ENCODE data around the gene STRADB. TPM values are rescaled to one million over a fixed set of nuclear protein-coding genes. Genes with fewer than 3 reads are reported as not detected.
"Not testable (repeated sequence)": the region's sequence is repeated elsewhere in the genome, so short reads cannot be mapped to it uniquely, and the experiment has no call there.

Gene STRADB
- total RNA-seq, 1 donor from 2014 or later, result 14.6 TPM

GRCh38 chr2:201414099-201415023 lies 37.2 kb upstream of the STRADB start:
- H3K4me3 Mint-ChIP-seq, result no peak overlapping the region
- no peak for DNase-seq (ENCODE audit: low spot score)
- intact Hi-C loops (cut with micrococcal nuclease), result loop anchor here (1.0 to 2.0 kb wide), 3 partner anchors 8 to 37 kb away; partner anchors contain the start of genes STRADB and TRAK2
- peaks cover 13% of the 10 kb centered on the region for H3K36me3 Mint-ChIP-seq (ENCODE audit: low read depth)
- H3K27ac Mint-ChIP-seq, result no peak overlapping the region
- H3K4me1 Mint-ChIP-seq (ENCODE audit: low read depth), result peaks cover 8% of the 10 kb centered on the region
- H3K9me3 Mint-ChIP-seq, result no peaks in the 10 kb centered on the region
- no peaks in the 10 kb centered on the region for H3K27me3 Mint-ChIP-seq (ENCODE audit: insufficient read depth)

- DNase-seq (ENCODE audit: low spot score), result no peak
- no peak overlapping the region for H3K27ac Mint-ChIP-seq
- peaks cover 18% of the 10 kb centered on the region for H3K36me3 Mint-ChIP-seq (ENCODE audit: low read depth)
- H3K27me3 Mint-ChIP-seq (ENCODE audit: insufficient read depth), result no peaks in the 10 kb centered on the region
- peaks cover 9% of the 10 kb centered on the region for H3K4me1 Mint-ChIP-seq (ENCODE audit: low read depth)
- H3K4me3 Mint-ChIP-seq, result no peak overlapping the region
- intact Hi-C loops (cut with micrococcal nuclease), result loop anchor here (2.0 kb wide), 1 partner anchor 18 kb away; no protein-coding TSS in a partner anchor
- no peaks in the 10 kb centered on the region for H3K9me3 Mint-ChIP-seq
Measured at GRCh38 chr2:201415149-201415548, 36.4 kb upstream of the STRADB start.

DNA sequence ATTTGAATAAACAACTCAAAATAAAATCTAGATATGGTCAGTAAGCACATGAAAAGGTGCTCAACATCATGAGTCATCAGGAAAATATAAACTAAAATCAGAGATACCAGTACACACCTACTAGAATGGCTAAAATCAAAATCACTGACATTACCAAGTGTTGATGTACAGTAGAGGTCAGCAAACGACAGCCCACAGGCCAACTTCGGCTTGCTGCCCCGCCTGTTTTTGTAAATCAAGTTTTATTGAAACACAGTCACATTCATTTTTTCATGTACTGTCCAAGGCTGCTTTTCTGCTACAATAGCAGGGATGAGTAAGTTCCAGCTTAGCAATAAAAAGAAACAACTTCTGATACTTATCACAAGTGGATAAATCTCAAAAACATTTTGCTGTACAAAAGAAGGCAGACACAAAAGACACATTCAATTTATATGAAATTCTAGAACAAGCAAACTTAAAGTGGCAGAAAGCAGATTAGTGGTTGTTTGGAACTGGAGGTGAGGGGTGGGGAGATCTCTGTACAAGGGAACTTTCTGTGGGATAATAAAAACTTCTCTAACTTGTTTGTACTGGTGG lies 32.4 kb upstream of the STRADB start:
- intact Hi-C loops (cut with micrococcal nuclease), result no loop called here

GRCh38 chr2:201419986-201420385 lies 31.6 kb upstream of the STRADB start:
- DNase-seq (ENCODE audit: low spot score), result no peak
- Mint-ChIP-seq H3K4me3 (no peak overlapping the region), H3K9me3 (no peaks in the 10 kb centered on the region), H3K27me3 (ENCODE audit: insufficient read depth) (no peaks in the 10 kb centered on the region), H3K27ac (no peak overlapping the region), H3K36me3 (ENCODE audit: low read depth) (peaks cover 17% of the 10 kb centered on the region), H3K4me1 (ENCODE audit: low read depth) (peaks cover 31% of the 10 kb centered on the region)
- intact Hi-C loops (cut with micrococcal nuclease), result no loop called here

More for the DNA sequence above, 32.4 kb upstream of the STRADB start:
- no peak for DNase-seq (ENCODE audit: low spot score)
- Mint-ChIP-seq H3K27ac (no peak overlapping the region), H3K36me3 (ENCODE audit: low read depth) (peaks cover 17% of the 10 kb centered on the region), H3K27me3 (ENCODE audit: insufficient read depth) (no peaks in the 10 kb centered on the region), H3K9me3 (no peaks in the 10 kb centered on the region), H3K4me1 (ENCODE audit: low read depth) (peaks cover 30% of the 10 kb centered on the region), H3K4me3 (no peak overlapping the region)

- H3K27me3 Mint-ChIP-seq (ENCODE audit: insufficient read depth), result no peaks in the 10 kb centered on the region
- H3K27ac Mint-ChIP-seq, result no peak overlapping the region
- intact Hi-C loops (cut with micrococcal nuclease), result no loop called here
- no peaks in the 10 kb centered on the region for H3K9me3 Mint-ChIP-seq
- H3K4me1 Mint-ChIP-seq (ENCODE audit: low read depth), result peaks cover 31% of the 10 kb centered on the region
- no peak overlapping the region for H3K4me3 Mint-ChIP-seq
- H3K36me3 Mint-ChIP-seq (ENCODE audit: low read depth), result peaks cover 17% of the 10 kb centered on the region
- no peak for DNase-seq (ENCODE audit: low spot score)
Measured at GRCh38 chr2:201420442-201421113, 31.0 kb upstream of the STRADB start.

DNA sequence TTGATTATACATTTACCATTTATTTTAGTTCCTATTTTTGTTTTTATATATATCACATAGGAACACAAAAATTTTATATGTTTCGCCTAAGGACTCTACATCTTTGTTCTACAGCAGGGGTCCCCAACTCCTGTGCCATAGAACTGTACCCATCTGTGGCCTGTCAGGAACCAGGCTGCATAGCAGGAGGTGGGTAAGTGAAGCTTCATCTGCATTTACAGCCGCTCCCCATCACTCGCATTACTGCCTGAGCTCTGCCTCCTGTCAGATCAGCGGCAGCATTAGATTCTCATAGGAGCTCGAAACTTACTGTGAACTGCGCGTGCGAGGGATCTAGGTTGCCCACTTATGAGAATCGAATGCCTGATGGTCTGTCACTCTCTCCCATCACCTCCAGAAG lies 25.6 kb upstream of the STRADB start:
- intact Hi-C loops (cut with micrococcal nuclease), result no loop called here
- no peaks in the 10 kb centered on the region for H3K27me3 Mint-ChIP-seq (ENCODE audit: insufficient read depth)

GRCh38 chr2:201428366-201428765 lies 23.2 kb upstream of the STRADB start:
- intact Hi-C loops (cut with micrococcal nuclease); H3K4me3 Mint-ChIP-seq; H3K27me3 Mint-ChIP-seq (ENCODE audit: insufficient read depth); H3K27ac Mint-ChIP-seq; DNase-seq (ENCODE audit: low spot score): not testable (repeated sequence)
- Mint-ChIP-seq H3K4me1 (ENCODE audit: low read depth) (peaks cover 31% of the 10 kb centered on the region), H3K9me3 (peaks cover 18% of the 10 kb centered on the region), H3K36me3 (ENCODE audit: low read depth) (peaks cover 32% of the 10 kb centered on the region)

More for the DNA sequence above, 25.6 kb upstream of the STRADB start:
- Mint-ChIP-seq H3K4me1 (ENCODE audit: low read depth) (peaks cover 17% of the 10 kb centered on the region), H3K9me3 (peaks cover 18% of the 10 kb centered on the region), H3K4me3 (no peak overlapping the region), H3K27ac (no peak overlapping the region), H3K36me3 (ENCODE audit: low read depth) (peaks cover 29% of the 10 kb centered on the region)
- no peak for DNase-seq (ENCODE audit: low spot score)

DNA sequence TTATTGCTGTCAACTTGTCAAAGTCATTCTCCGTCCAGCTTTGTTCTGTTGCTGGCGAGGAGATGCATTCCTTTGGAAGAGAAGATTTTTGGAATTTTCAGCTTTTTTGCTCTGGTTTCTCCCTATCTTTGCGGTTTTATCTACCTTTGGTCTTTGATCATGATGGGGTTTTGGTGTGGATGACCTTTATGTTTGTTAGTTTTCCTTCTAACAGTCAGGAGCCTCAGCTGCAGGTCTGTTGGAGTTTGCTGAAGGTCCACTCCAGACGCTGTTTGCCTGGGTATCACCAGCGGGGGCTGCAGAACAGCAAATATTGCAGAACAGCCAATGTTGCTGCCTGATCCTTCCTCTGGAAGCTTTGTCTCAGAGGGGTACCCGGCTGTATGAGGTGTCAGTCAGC lies 21.7 kb upstream of the STRADB start:
- H3K27me3 Mint-ChIP-seq (ENCODE audit: insufficient read depth); H3K4me3 Mint-ChIP-seq; DNase-seq (ENCODE audit: low spot score); intact Hi-C loops (cut with micrococcal nuclease); H3K27ac Mint-ChIP-seq: not testable (repeated sequence)
- H3K36me3 Mint-ChIP-seq (ENCODE audit: low read depth), result peaks cover 32% of the 10 kb centered on the region
- peaks cover 34% of the 10 kb centered on the region for H3K4me1 Mint-ChIP-seq (ENCODE audit: low read depth)
- H3K9me3 Mint-ChIP-seq, result peaks cover 18% of the 10 kb centered on the region

DNA sequence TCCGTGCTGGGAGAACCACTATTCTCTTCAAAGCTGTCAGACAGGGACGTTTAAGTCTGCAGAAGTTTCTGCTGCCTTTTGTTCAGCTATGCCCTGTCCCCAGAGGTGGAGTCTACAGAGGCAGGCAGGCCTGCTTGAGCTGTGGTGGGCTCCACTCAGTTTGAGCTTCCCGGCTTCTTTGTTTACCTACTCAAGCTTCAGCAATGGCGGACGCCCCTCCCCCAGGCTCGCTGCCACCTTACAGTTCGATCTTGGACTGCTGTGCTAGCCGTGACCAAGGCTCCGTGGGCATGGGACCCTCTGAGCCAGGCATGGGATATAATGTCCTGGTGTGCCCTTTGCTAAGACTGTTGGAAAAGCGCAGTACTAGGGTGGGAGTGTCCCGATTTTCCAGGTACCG lies 21.2 kb upstream of the STRADB start:
- Mint-ChIP-seq H3K9me3 (peaks cover 18% of the 10 kb centered on the region), H3K36me3 (ENCODE audit: low read depth) (peaks cover 32% of the 10 kb centered on the region)
- intact Hi-C loops (cut with micrococcal nuclease), result not testable (repeated sequence)

DNA sequence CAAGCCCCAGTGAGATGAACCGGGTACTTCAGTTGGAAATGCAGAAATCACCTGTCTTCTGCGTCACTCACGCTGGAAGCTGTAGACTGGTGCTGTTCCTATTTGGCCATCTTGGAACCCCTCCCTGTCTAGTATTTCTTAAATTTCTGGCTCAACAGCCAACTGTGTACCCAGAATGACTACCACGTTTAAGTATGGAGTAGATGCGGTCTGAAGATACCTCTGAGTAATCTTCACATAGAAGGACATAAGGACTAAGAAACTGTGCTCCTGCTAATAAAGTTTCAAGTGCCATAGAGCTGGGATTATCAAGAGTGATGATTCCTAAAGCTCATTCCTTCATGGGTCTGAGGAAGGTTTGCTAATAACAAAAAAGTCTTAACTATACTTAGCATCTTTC lies 20.7 kb upstream of the STRADB start:
- DNase-seq (ENCODE audit: low spot score), result no peak

More for the DNA sequence above, 21.2 kb upstream of the STRADB start:
- not testable (repeated sequence) for H3K4me3 Mint-ChIP-seq; H3K27me3 Mint-ChIP-seq (ENCODE audit: insufficient read depth); DNase-seq (ENCODE audit: low spot score); H3K27ac Mint-ChIP-seq
- H3K4me1 Mint-ChIP-seq (ENCODE audit: low read depth), result peaks cover 34% of the 10 kb centered on the region

GRCh38 chr2:201432038-201432620 lies 19.4 kb upstream of the STRADB start:
- H3K4me1 Mint-ChIP-seq (ENCODE audit: low read depth), result peaks cover 35% of the 10 kb centered on the region
- no peak for DNase-seq (ENCODE audit: low spot score)
- peak overlapping the region; percentile 57 for H3K4me3 Mint-ChIP-seq
- H3K27ac Mint-ChIP-seq, result peak overlapping the region; percentile 85
- peaks cover 18% of the 10 kb centered on the region for H3K9me3 Mint-ChIP-seq
- no peaks in the 10 kb centered on the region for H3K27me3 Mint-ChIP-seq (ENCODE audit: insufficient read depth)
- H3K36me3 Mint-ChIP-seq (ENCODE audit: low read depth), result peaks cover 33% of the 10 kb centered on the region
- intact Hi-C loops (cut with micrococcal nuclease), result loop anchor here (1.0 to 2.0 kb wide), 3 partner anchors 15 to 19 kb away; partner anchors contain the start of genes STRADB and TRAK2

More for the DNA sequence above, 20.7 kb upstream of the STRADB start:
- Mint-ChIP-seq H3K36me3 (ENCODE audit: low read depth) (peaks cover 32% of the 10 kb centered on the region), H3K9me3 (peaks cover 18% of the 10 kb centered on the region), H3K4me3 (no peak overlapping the region), H3K4me1 (ENCODE audit: low read depth) (peaks cover 34% of the 10 kb centered on the region), H3K27ac (no peak overlapping the region), H3K27me3 (ENCODE audit: insufficient read depth) (no peaks in the 10 kb centered on the region)
- intact Hi-C loops (cut with micrococcal nuclease), result no loop called here

DNA sequence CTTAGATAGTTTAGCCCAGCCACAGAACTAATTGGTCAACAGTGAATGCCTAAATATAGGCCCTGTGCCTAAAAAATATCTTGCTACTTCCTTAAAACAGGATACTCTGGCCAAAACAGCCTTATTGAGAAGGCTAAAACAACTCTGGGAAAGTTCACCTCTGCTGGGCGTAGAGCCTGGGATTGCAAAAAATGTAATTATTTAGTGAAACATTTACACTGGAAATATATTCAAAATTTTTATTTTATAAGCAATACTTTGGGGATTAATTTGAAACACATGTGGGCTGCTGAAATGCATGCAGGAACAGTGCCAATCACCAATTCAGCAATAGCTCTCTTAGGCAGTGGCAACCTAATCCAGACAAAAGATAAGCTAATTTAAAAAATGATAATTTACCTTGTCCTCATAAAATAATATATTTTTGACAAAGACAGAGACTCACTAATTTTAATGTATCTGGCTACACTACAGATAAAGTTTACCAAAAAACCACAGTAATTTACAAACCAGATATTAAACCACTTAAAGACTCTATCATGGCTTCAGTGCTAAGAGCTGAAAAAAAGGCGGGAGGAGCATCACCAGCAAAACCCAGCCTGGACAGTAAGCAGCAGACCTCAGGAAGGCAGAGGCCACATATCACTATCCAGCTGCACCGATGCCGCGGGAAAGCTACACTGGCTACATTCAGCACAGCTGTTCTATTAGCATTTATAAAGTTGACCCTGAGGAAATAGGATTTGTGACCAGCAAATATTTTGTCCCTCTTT lies 18.7 kb upstream of the STRADB start:
- H3K27ac Mint-ChIP-seq, result peak overlapping the region; percentile 85
- peaks cover 17% of the 10 kb centered on the region for H3K9me3 Mint-ChIP-seq
- peaks cover 41% of the 10 kb centered on the region for H3K4me1 Mint-ChIP-seq (ENCODE audit: low read depth)
- H3K36me3 Mint-ChIP-seq (ENCODE audit: low read depth), result peaks cover 31% of the 10 kb centered on the region
- intact Hi-C loops (cut with micrococcal nuclease), result loop anchor here (1.0 to 2.0 kb wide), 3 partner anchors 14 to 18 kb away; partner anchors contain the start of genes STRADB and TRAK2
- H3K4me3 Mint-ChIP-seq, result no peak overlapping the region
- no peak for DNase-seq (ENCODE audit: low spot score)
- H3K27me3 Mint-ChIP-seq (ENCODE audit: insufficient read depth), result no peaks in the 10 kb centered on the region
